Fibroblast of the aortic adventitia (primary cell): ENCODE data around the gene FICD. TPM values are rescaled to one million over a fixed set of nuclear protein-coding genes. Genes with fewer than 3 reads are reported as not detected.
"Not testable (repeated sequence)": the region's sequence is repeated elsewhere in the genome, so short reads cannot be mapped to it uniquely, and the experiment has no call there.

Source experiments
- DNase-seq: peaks from one replicate; pipeline ENCODE4 v3.0.0-alpha.2; 2010; ENCODE audit warnings: low read depth
- H3K4me3 ChIP-seq: 2 replicates; pipeline ENCODE4 v1.5.1; 2011; ENCODE audit warnings: low read depth, mild to moderate bottlenecking, control low read depth, low read length, moderate library complexity
- CTCF ChIP-seq: IDR thresholded peaks from 2 replicates; pipeline ENCODE4 v1.5.1; 2011; ENCODE audit warnings: mild to moderate bottlenecking, low read length, control low read depth, inconsistent platforms; ENCODE audit not compliant: insufficient read depth
- total RNA-seq: library from RNA; depleted of rRNA; stranded (reverse); fragments of >200 nt; gene quantifications from 2 replicates; pipeline ENCODE4 v1.2.3, GENCODE V29; 2012; ENCODE audit warnings: low replicate concordance

Gene FICD
- total RNA-seq, 1 donor = 11.6 TPM

GRCh38 chr12:108553799-108554198, 38.7 kb downstream of the FICD start:
- no peak for TF ChIP-seq CTCF
- no peak for DNase-seq
- H3K4me3 ChIP-seq = no peak overlapping the region

GRCh38 chr12:108555383-108555782, 40.3 kb downstream of the FICD start:
- H3K4me3 ChIP-seq, DNase-seq: not testable (repeated sequence)

- DNase-seq = no peak
- no peak for TF ChIP-seq CTCF
- peak overlapping the region; percentile 99 for H3K4me3 ChIP-seq
Measured at GRCh38 chr12:108559007-108559655, 44.1 kb downstream of the FICD start.

- no peak for TF ChIP-seq CTCF
- peak overlapping the region; percentile 99 for H3K4me3 ChIP-seq
- no peak for DNase-seq
Measured at GRCh38 chr12:108559748-108560147, 44.7 kb downstream of the FICD start.

- H3K4me3 ChIP-seq = peak overlapping the region; percentile 99
- TF ChIP-seq CTCF = no peak
- peak; percentile 76 for DNase-seq
Measured at GRCh38 chr12:108560321-108560721, 45.2 kb downstream of the FICD start.

- no peak for TF ChIP-seq CTCF
- H3K4me3 ChIP-seq = peak within 1 kb of the TSS; percentile 99
- DNase-seq = peak; percentile 92
Measured at GRCh38 chr12:108560752-108561719, 46.0 kb downstream of the FICD start, which contains the start of gene SART3. TSS of gene SART3 (minus strand) at chr12:108561173. CDS start at chr12:108561154, 19 bp downstream.

- no peak for TF ChIP-seq CTCF
- no peak for DNase-seq
- H3K4me3 ChIP-seq = peak overlapping the region; percentile 99
Measured at GRCh38 chr12:108561852-108562347, 46.8 kb downstream of the FICD start.
